Endodermal cell (in vitro differentiated cells): ENCODE results near the gene MOB2. TPM values are rescaled to one million over a fixed set of nuclear protein-coding genes. Genes with fewer than 3 reads are reported as not detected.

Experiments used
- DNase-seq: peaks from one replicate; pipeline ENCODE4 v3.0.0-alpha.2; 2017
- H3K27ac ChIP-seq: 2 replicates; pipeline ENCODE4 v1.5.1; 2013; ENCODE audit warnings: mild to moderate bottlenecking, low read depth, low read length, moderate library complexity
- H3K27me3 ChIP-seq: 2 replicates; pipeline ENCODE4 v1.6.1; 2013; ENCODE audit warnings: mild to moderate bottlenecking, low read length, moderate library complexity; ENCODE audit not compliant: insufficient read depth, control insufficient read depth, poor library complexity, severe bottlenecking
- H3K36me3 ChIP-seq: 2 replicates; pipeline ENCODE4 v1.7.0; 2013; ENCODE audit warnings: mild to moderate bottlenecking, low read length, moderate library complexity; ENCODE audit not compliant: control insufficient read depth, insufficient read depth
- H3K4me1 ChIP-seq: one replicate; pipeline ENCODE4 v1.7.0; 2013; ENCODE audit warnings: low read length; ENCODE audit not compliant: control insufficient read depth, insufficient read depth
- H3K4me3 ChIP-seq: 2 replicates; pipeline ENCODE4 v1.5.1; 2013; ENCODE audit warnings: mild to moderate bottlenecking, low read length, moderate library complexity
- H3K9ac ChIP-seq: 2 replicates; pipeline ENCODE4 v1.6.1; 2013; ENCODE audit warnings: mild to moderate bottlenecking, low read length, moderate library complexity; ENCODE audit not compliant: poor library complexity, severe bottlenecking; ENCODE audit errors: extremely low read depth
- H3K9me3 ChIP-seq: 2 replicates; pipeline ENCODE4 v1.6.1; 2013; ENCODE audit warnings: mild to moderate bottlenecking, low read length, moderate library complexity; ENCODE audit not compliant: control insufficient read depth
- H3K27ac Mint-ChIP-seq: 2 replicates; pipeline ENCODE4 v1.8.0; 2020; ENCODE audit warnings: mixed read lengths
- H3K27me3 Mint-ChIP-seq: 2 replicates; pipeline ENCODE4 v1.8.0; 2021; ENCODE audit warnings: mild to moderate bottlenecking, mixed read lengths; ENCODE audit not compliant: insufficient read depth
- H3K36me3 Mint-ChIP-seq: 2 replicates; pipeline ENCODE4 v1.8.0; 2020; ENCODE audit warnings: low read depth, mixed read lengths
- H3K4me1 Mint-ChIP-seq: 2 replicates; pipeline ENCODE4 v1.8.0; 2020; ENCODE audit warnings: mixed read lengths
- H3K4me3 Mint-ChIP-seq: 2 replicates; pipeline ENCODE4 v1.8.0; 2020; ENCODE audit warnings: mild to moderate bottlenecking, moderate library complexity, mixed read lengths
- H3K9me3 Mint-ChIP-seq: 2 replicates; pipeline ENCODE4 v1.8.0; 2020; ENCODE audit warnings: mild to moderate bottlenecking, mixed read lengths
- CTCF ChIP-seq: fragments of 200-600 bp; sonication (generic); conservative IDR thresholded peaks from 2 replicates; pipeline ENCODE4 v1.5.0; 2021; ENCODE audit warnings: antibody characterized with exemption, mild to moderate bottlenecking
- WGBS, 2 experiments: methylation state at CpG; one replicate each; pipeline versions ENCODE4 v1.1.5 to v1.1.7; 2013; ENCODE audit warnings: missing lambda C conversion rate in 2 of 2, mixed read lengths in 1 of 2; ENCODE audit not compliant: insufficient coverage in 1 of 2, insufficient read length in 1 of 2; 5-methylcytosine and 5-hydroxymethylcytosine counted together
- total RNA-seq, 2 donors: library from RNA; stranded (reverse); fragmentation: NEBNext Ultra II Directional in 1 of 2; extraction: Animal tissue kit (Norgen Biotek cat#: 25700) in 1 of 2; gene quantifications; 2 replicates in 1 of 2; 3 replicates in 1 of 2; pipeline ENCODE4 v1.2.1, GENCODE V29; 2021

The MOB2 gene
- total RNA-seq, 2 donors from 2014 or later: 23.9 to 25.4 TPM

GRCh38 chr11:1485504-1485885, 1.1 kb downstream of the MOB2 start:
- Histone ChIP-seq H3K4me3 (no peak overlapping the region), H3K36me3 (no peaks in the 10 kb centered on the region), H3K9me3 (no peaks in the 10 kb centered on the region), H3K27me3 (no peaks in the 10 kb centered on the region), H3K4me1 (no peaks in the 10 kb centered on the region), H3K27ac (no peak overlapping the region), H3K9ac (no peak overlapping the region)
- no peak for DNase-seq
- no peak for TF ChIP-seq CTCF
- Mint-ChIP-seq H3K9me3 (no peaks in the 10 kb centered on the region), H3K27ac (no peak overlapping the region), H3K27me3 (no peaks in the 10 kb centered on the region), H3K36me3 (no peaks in the 10 kb centered on the region), H3K4me3 (no peak overlapping the region), H3K4me1 (no peaks in the 10 kb centered on the region)
- WGBS, 2 experiments: 94 to 100% methylated on average over 6 to 17 of the region's 17 CpGs

GRCh38 chr11:1484695-1485503, 1.7 kb downstream of the MOB2 start:
- Mint-ChIP-seq H3K27ac (no peak overlapping the region), H3K4me3 (no peak overlapping the region), H3K9me3 (no peaks in the 10 kb centered on the region), H3K36me3 (peaks cover 3% of the 10 kb centered on the region), H3K27me3 (no peaks in the 10 kb centered on the region), H3K4me1 (no peaks in the 10 kb centered on the region)
- Histone ChIP-seq H3K9ac (no peak overlapping the region), H3K9me3 (no peaks in the 10 kb centered on the region), H3K4me3 (no peak overlapping the region), H3K27ac (no peak overlapping the region), H3K36me3 (no peaks in the 10 kb centered on the region), H3K27me3 (no peaks in the 10 kb centered on the region), H3K4me1 (no peaks in the 10 kb centered on the region)
- WGBS, 2 experiments: 92 to 96% methylated on average over 14 to 20 of the region's 20 CpGs
- DNase-seq: no peak
- TF ChIP-seq CTCF: no peak

GRCh38 chr11:1484061-1484671, 2.4 kb downstream of the MOB2 start:
- TF ChIP-seq CTCF: no peak
- no peaks in the 10 kb centered on the region for H3K36me3 ChIP-seq
- H3K36me3 Mint-ChIP-seq: peaks cover 3% of the 10 kb centered on the region
- H3K27ac ChIP-seq: no peak overlapping the region
- no peak overlapping the region for H3K27ac Mint-ChIP-seq
- no peaks in the 10 kb centered on the region for H3K27me3 ChIP-seq
- no peaks in the 10 kb centered on the region for H3K4me1 ChIP-seq
- H3K4me1 Mint-ChIP-seq: no peaks in the 10 kb centered on the region
- H3K9me3 ChIP-seq: no peaks in the 10 kb centered on the region
- no peak overlapping the region for H3K4me3 ChIP-seq
- no peak overlapping the region for H3K9ac ChIP-seq
- no peaks in the 10 kb centered on the region for H3K9me3 Mint-ChIP-seq
- DNase-seq: no peak
- H3K4me3 Mint-ChIP-seq: no peak overlapping the region
- WGBS, 2 experiments: 90 to 96% methylated on average over 11 to 17 of the region's 17 CpGs
- no peaks in the 10 kb centered on the region for H3K27me3 Mint-ChIP-seq
